OCI-LY7 (cell line): ENCODE data around the gene AKAP13. TPM values are rescaled to one million over a fixed set of nuclear protein-coding genes. Genes with fewer than 3 reads are reported as not detected.

Experiments used
- BruUV-seq: library from RNA; stranded (reverse); fragments of 400-500 nt; replicated peaks from 2 replicates; lab custom pipeline; 2021; lab: Mats Ljungman, UMichigan
- CTCF ChIA-PET: fragments of 300-600 bp; sonication (Branson Sonifier 250); formaldehyde crosslinking; loops from one replicate; lab custom pipeline; 2022; ENCODE audit warnings: antibody characterized with exemption; ENCODE audit not compliant: unreplicated experiment; lab: Charles Lee
- POLR2A ChIA-PET: fragments of 300-600 bp; sonication (Branson Sonifier 250); formaldehyde crosslinking; loops from one replicate; lab custom pipeline; 2022; ENCODE audit warnings: antibody characterized with exemption; lab: Charles Lee
- DNase-seq: peaks from one replicate; pipeline ENCODE4 v3.0.0-alpha.2; 2015; ENCODE audit warnings: low spot score
- H2AFZ ChIP-seq: fragments of 200-600 bp; sonication (generic), shearing (Covaris generic); 2 replicates; pipeline ENCODE4 v1.6.1; 2014; ENCODE audit warnings: mild to moderate bottlenecking, antibody characterized with exemption, low read length, moderate library complexity
- H3K27ac ChIP-seq: fragments of 200-600 bp; sonication (generic); 2 replicates; pipeline ENCODE4 v1.5.1; 2014; ENCODE audit warnings: mixed run types, low read depth, mild to moderate bottlenecking, moderate library complexity, low read length, inconsistent platforms; ENCODE audit not compliant: poor library complexity, severe bottlenecking
- H3K36me3 ChIP-seq: fragments of 200-600 bp; sonication (generic); 2 replicates; pipeline ENCODE4 v1.6.1; 2014; ENCODE audit warnings: mild to moderate bottlenecking, antibody characterized with exemption, low read length, moderate library complexity, mixed read lengths; ENCODE audit not compliant: insufficient read depth
- H3K4me1 ChIP-seq: fragments of 200-600 bp; sonication (generic); 2 replicates; pipeline ENCODE4 v1.5.1; 2014; ENCODE audit warnings: mild to moderate bottlenecking, low read length; ENCODE audit not compliant: insufficient read depth, poor library complexity, severe bottlenecking
- H3K4me2 ChIP-seq: fragments of 200-600 bp; sonication (generic); 2 replicates; pipeline ENCODE4 v1.6.1; 2014; ENCODE audit warnings: mild to moderate bottlenecking, low read length
- H3K4me3 ChIP-seq: fragments of 200-600 bp; sonication (generic); 2 replicates; pipeline ENCODE4 v1.5.1; 2014; ENCODE audit warnings: mild to moderate bottlenecking, low read depth, low read length; ENCODE audit not compliant: poor library complexity, severe bottlenecking
- H3K79me2 ChIP-seq: fragments of 200-600 bp; sonication (generic); 2 replicates; pipeline ENCODE4 v1.6.1; 2016; ENCODE audit warnings: low read depth, mild to moderate bottlenecking, low read length, moderate library complexity, mixed read lengths; ENCODE audit not compliant: insufficient read depth
- H3K9me2 ChIP-seq: fragments of 200-600 bp; sonication (generic); 2 replicates; pipeline ENCODE4 v1.6.1; 2016; ENCODE audit warnings: mild to moderate bottlenecking, low read length, mixed read lengths; ENCODE audit not compliant: insufficient read depth
- H3K9me3 ChIP-seq: fragments of 200-600 bp; sonication (generic); 2 replicates; pipeline ENCODE4 v1.6.1; 2014; ENCODE audit warnings: mild to moderate bottlenecking, mixed run types, low read length, mixed read lengths
- H4K20me1 ChIP-seq: fragments of 200-600 bp; sonication (generic); 2 replicates; pipeline ENCODE4 v1.6.1; 2014; ENCODE audit warnings: mild to moderate bottlenecking, antibody characterized with exemption, low read length, moderate library complexity, mixed read lengths; ENCODE audit not compliant: insufficient read depth
- EZH2phosphoT487 ChIP-seq: fragments of 200-600 bp; sonication (generic); IDR thresholded peaks from 2 replicates; pipeline ENCODE4 v1.6.1; 2018; ENCODE audit warnings: low read depth, borderline replicate concordance, mild to moderate bottlenecking, mixed run types, antibody characterized with exemption, low read length, moderate library complexity, mixed read lengths
- intact Hi-C: fragments of 100-400 bp; cut with micrococcal nuclease; formaldehyde crosslinking; loops from one replicate; pipeline ENCODE4 v1.10.0; 2022; ENCODE audit not compliant: unreplicated experiment
- total RNA-seq, 2 experiments: library from RNA; depleted of rRNA in 1 of 2; stranded (reverse); fragments of >200 nt in 1 of 2; shearing (Covaris generic) in 1 of 2; gene quantifications; 2 replicates each; pipeline ENCODE4 v1.2.3, GENCODE V29; 2014 to 2022
- TF ChIP-seq, protein P1 (sequence below): fragments of 200-600 bp; sonication (generic); conservative IDR thresholded peaks from 2 replicates; pipeline ENCODE4 v1.5.1; 2014; ENCODE audit warnings: mild to moderate bottlenecking, antibody characterized with exemption, low read length, moderate library complexity, mixed read lengths

Gene AKAP13
- total RNA-seq, 2 experiments from 2014 or later: 140 to 250 TPM

DNA sequence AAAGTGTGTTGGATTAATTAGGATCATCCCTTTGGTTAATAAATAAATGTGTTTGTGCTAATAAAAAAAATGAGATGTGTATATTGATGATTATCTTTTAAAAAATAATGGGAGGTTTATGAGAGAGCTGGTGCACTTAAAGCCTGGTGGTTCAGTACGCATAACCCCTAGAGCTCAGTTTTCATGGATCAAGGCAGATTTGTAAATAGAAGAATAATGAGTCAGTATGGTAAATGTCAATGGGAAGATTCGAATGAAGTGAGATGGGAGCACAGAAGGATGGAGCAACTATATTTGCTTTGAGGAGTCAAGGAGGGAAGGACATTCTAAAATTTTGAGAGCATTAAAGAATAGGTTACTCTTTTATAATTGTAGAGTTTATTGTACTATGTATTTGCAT lies 35.4 kb downstream of the AKAP13 start:
- POLR2A ChIA-PET: interaction anchor here (0.8 to 8.8 kb wide), 9 partner anchors 8 to 93 kb away, joined by 3 to 109 read pairs (median 12); partner anchors contain the start of gene AKAP13
- CTCF ChIA-PET: interaction anchor here (0.6 to 0.9 kb wide), 2 partner anchors 84 to 85 kb away, joined by 3 to 5 read pairs; no protein-coding TSS in a partner anchor
- Histone ChIP-seq H3K79me2 (peaks cover 99% of the 10 kb centered on the region), H3K9me3 (no peaks in the 10 kb centered on the region), H2AFZ (no peak overlapping the region), H3K4me3 (no peak overlapping the region), H3K36me3 (peaks cover 13% of the 10 kb centered on the region; the same call in 1 of the 2 replicates), H3K4me1 (peaks cover 71% of the 10 kb centered on the region), H3K4me2 (0 out of 2 replicates have a peak overlapping the region, but pooled peaks have one; percentile 8), H4K20me1 (peaks cover 48% of the 10 kb centered on the region), H3K27ac (no peak overlapping the region), H3K9me2 (no peaks in the 10 kb centered on the region)
- intact Hi-C loops: no loop called here
- BruUV-seq: no TSS peak
- no peak for DNase-seq
- TF ChIP-seq, protein P1, sequence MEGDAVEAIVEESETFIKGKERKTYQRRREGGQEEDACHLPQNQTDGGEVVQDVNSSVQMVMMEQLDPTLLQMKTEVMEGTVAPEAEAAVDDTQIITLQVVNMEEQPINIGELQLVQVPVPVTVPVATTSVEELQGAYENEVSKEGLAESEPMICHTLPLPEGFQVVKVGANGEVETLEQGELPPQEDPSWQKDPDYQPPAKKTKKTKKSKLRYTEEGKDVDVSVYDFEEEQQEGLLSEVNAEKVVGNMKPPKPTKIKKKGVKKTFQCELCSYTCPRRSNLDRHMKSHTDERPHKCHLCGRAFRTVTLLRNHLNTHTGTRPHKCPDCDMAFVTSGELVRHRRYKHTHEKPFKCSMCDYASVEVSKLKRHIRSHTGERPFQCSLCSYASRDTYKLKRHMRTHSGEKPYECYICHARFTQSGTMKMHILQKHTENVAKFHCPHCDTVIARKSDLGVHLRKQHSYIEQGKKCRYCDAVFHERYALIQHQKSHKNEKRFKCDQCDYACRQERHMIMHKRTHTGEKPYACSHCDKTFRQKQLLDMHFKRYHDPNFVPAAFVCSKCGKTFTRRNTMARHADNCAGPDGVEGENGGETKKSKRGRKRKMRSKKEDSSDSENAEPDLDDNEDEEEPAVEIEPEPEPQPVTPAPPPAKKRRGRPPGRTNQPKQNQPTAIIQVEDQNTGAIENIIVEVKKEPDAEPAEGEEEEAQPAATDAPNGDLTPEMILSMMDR: no peak
- no peak for TF ChIP-seq EZH2phosphoT487

- Histone ChIP-seq H4K20me1 (peaks cover 59% of the 10 kb centered on the region), H3K9me2 (no peaks in the 10 kb centered on the region), H3K27ac (no peak overlapping the region), H3K79me2 (peaks cover 99% of the 10 kb centered on the region), H3K4me3 (no peak overlapping the region), H3K4me2 (no peak overlapping the region), H3K9me3 (no peaks in the 10 kb centered on the region), H3K36me3 (peaks cover 13% of the 10 kb centered on the region; the same call in 1 of the 2 replicates), H2AFZ (no peak overlapping the region), H3K4me1 (peaks cover 71% of the 10 kb centered on the region)
- DNase-seq: no peak
- POLR2A ChIA-PET: interaction anchor here (0.9 to 8.8 kb wide), 5 partner anchors 14 to 88 kb away, joined by 5 to 109 read pairs (median 12); no protein-coding TSS in a partner anchor
- no peak for TF ChIP-seq EZH2phosphoT487
- TF ChIP-seq, protein P1: no peak
- BruUV-seq: no TSS peak
- intact Hi-C loops: no loop called here
- CTCF ChIA-PET: no interaction called here
These were observed 36.9 kb downstream of the AKAP13 start for GRCh38 chr15:85417276-85417675.

DNA sequence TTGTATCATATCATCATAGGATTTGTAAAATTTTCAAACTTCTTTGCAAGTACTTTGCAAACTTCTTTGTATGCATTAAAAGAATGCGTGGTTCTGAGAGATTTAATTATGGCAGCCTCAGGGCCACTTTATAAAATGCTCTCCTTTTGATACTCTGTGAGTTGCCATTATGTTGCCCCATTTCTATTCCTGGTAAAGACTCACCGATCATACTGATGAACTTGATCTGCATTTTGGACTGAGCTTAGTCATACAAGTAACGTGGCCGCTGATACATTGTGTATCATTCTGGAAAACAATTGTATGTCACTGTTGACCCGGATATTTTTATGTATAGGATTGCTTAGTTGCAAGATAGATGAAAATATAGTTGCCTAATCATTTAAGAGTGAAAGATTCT lies 38.8 kb downstream of the AKAP13 start:
- no peaks in the 10 kb centered on the region for H3K9me3 ChIP-seq
- no peak overlapping the region for H3K4me3 ChIP-seq
- ChIA-PET CTCF (no interaction called here), POLR2A (interaction anchor here (0.7 kb wide), 1 partner anchor 21 kb away, joined by 3 read pairs; no protein-coding TSS in a partner anchor)
- H3K36me3 ChIP-seq: peaks cover 19% of the 10 kb centered on the region; the same call in 1 of the 2 replicates
- no peaks in the 10 kb centered on the region for H3K9me2 ChIP-seq
- no peak overlapping the region for H3K27ac ChIP-seq
- TF ChIP-seq EZH2phosphoT487: no peak
- TF ChIP-seq, protein P1: no peak
- H4K20me1 ChIP-seq: peaks cover 65% of the 10 kb centered on the region
- H3K79me2 ChIP-seq: peaks cover 99% of the 10 kb centered on the region
- H3K4me1 ChIP-seq: peaks cover 72% of the 10 kb centered on the region
- intact Hi-C loops: no loop called here
- no peak overlapping the region for H3K4me2 ChIP-seq
- no peak overlapping the region for H2AFZ ChIP-seq
- BruUV-seq: no TSS peak
- DNase-seq: no peak
